HG02885 (cell line): ENCODE data around the gene KCNAB2.

Source experiments
- ATAC-seq: cut with Tn5 transposase; IDR thresholded peaks from one replicate; pipeline ENCODE4 v1.9.1; 2021; ENCODE audit warnings: mild to moderate bottlenecking; ENCODE audit not compliant: unreplicated experiment, poor library complexity

Gene KCNAB2

GRCh38 chr1:6045561-6045960 is at the start of gene KCNAB2:
Gene KCNAB2, plus strand, starts transcription at chr1:6045888. Its CDS starts 5,649 bp downstream, at chr1:6051537.
- no peak for ATAC-seq

GRCh38 chr1:5996641-5997270 is 48.9 kb upstream of the KCNAB2 start:
- ATAC-seq: no peak

- ATAC-seq: no peak
These were observed 48.4 kb upstream of the KCNAB2 start for GRCh38 chr1:5997316-5997715.

- no peak for ATAC-seq
These were observed 47.4 kb upstream of the KCNAB2 start for GRCh38 chr1:5998051-5998905.

GRCh38 chr1:5998906-5999301 is 46.8 kb upstream of the KCNAB2 start:
- no peak for ATAC-seq

GRCh38 chr1:5999711-6000443 is 45.8 kb upstream of the KCNAB2 start:
- no peak for ATAC-seq

GRCh38 chr1:6000444-6001288 is 45.0 kb upstream of the KCNAB2 start:
- ATAC-seq: no peak

GRCh38 chr1:6001992-6002576 is 43.6 kb upstream of the KCNAB2 start:
- ATAC-seq: no peak

- no peak for ATAC-seq
These were observed 42.8 kb upstream of the KCNAB2 start for GRCh38 chr1:6002714-6003501.

- no peak for ATAC-seq
These were observed 41.9 kb upstream of the KCNAB2 start for GRCh38 chr1:6003568-6004411.

- no peak for ATAC-seq
These were observed 41.1 kb upstream of the KCNAB2 start for GRCh38 chr1:6004412-6005123.

GRCh38 chr1:6005276-6005917 is 40.3 kb upstream of the KCNAB2 start:
- ATAC-seq: no peak

- no peak for ATAC-seq
These were observed 38.8 kb upstream of the KCNAB2 start for GRCh38 chr1:6006882-6007281.

- ATAC-seq: no peak
These were observed 38.2 kb upstream of the KCNAB2 start for GRCh38 chr1:6007318-6008083.

- ATAC-seq: no peak
These were observed 37.6 kb upstream of the KCNAB2 start for GRCh38 chr1:6008084-6008415.

- no peak for ATAC-seq
These were observed 37.0 kb upstream of the KCNAB2 start for GRCh38 chr1:6008696-6009095.
